PC-9 (cell line): Measurements from ENCODE around the gene SLC6A1. TPM values are rescaled to one million over a fixed set of nuclear protein-coding genes. Genes with fewer than 3 reads are reported as not detected.

Experiments used
- BruUV-seq: library from RNA; stranded (reverse); fragments of 400-500 nt; replicated peaks from 2 replicates; lab custom pipeline; 2021; lab: Mats Ljungman, UMichigan
- CTCF ChIA-PET: fragments of 300-600 bp; sonication (Branson Sonifier 250); formaldehyde crosslinking; loops from one replicate; lab custom pipeline; 2022; ENCODE audit warnings: antibody characterized with exemption; lab: Charles Lee
- POLR2A ChIA-PET: fragments of 300-600 bp; sonication (Branson Sonifier 250); formaldehyde crosslinking; loops from one replicate; lab custom pipeline; 2022; ENCODE audit warnings: antibody characterized with exemption; ENCODE audit not compliant: unreplicated experiment; lab: Charles Lee
- DNase-seq, 2 experiments: peaks; one replicate each; pipeline versions ENCODE4 v3.0.0 to v3.0.0-alpha.2; 2015 to 2022; ENCODE audit warnings: mixed read lengths in 1 of 2
- H2AFZ ChIP-seq: fragments of 200-600 bp; sonication (generic); 2 replicates; pipeline ENCODE4 v1.8.1; 2017; ENCODE audit warnings: antibody characterized with exemption
- H3F3A ChIP-seq: fragments of 200-600 bp; sonication (generic); 2 replicates; pipeline ENCODE4 v1.8.1; 2017; ENCODE audit warnings: antibody characterized with exemption, mild to moderate bottlenecking, low read depth; ENCODE audit not compliant: insufficient read depth
- H3K27ac ChIP-seq: fragments of 200-600 bp; sonication (generic); 2 replicates; pipeline ENCODE4 v1.6.1; 2016; ENCODE audit warnings: mixed run types
- H3K27me3 ChIP-seq: fragments of 200-600 bp; sonication (generic); 2 replicates; pipeline ENCODE4 v1.6.1; 2016; ENCODE audit warnings: low read depth, mixed run types; ENCODE audit not compliant: insufficient read depth
- H3K36me3 ChIP-seq: fragments of 200-600 bp; sonication (generic); 2 replicates; pipeline ENCODE4 v1.6.1; 2016; ENCODE audit warnings: low read depth, mixed run types
- H3K4me1 ChIP-seq: fragments of 200-600 bp; sonication (generic); replicated peaks from 2 replicates; pipeline ENCODE4 v1.6.1; 2016; ENCODE audit warnings: mixed run types; ENCODE audit not compliant: insufficient read depth
- H3K4me2 ChIP-seq: fragments of 200-600 bp; sonication (generic); 2 replicates; pipeline ENCODE4 v1.6.1; 2017; ENCODE audit warnings: mixed run types
- H3K4me3 ChIP-seq: fragments of 200-600 bp; sonication (generic); 2 replicates; pipeline ENCODE4 v1.6.1; 2016; ENCODE audit warnings: mixed run types
- H3K79me2 ChIP-seq: fragments of 200-600 bp; sonication (generic); 2 replicates; pipeline ENCODE4 v1.6.1; 2017; ENCODE audit warnings: low read depth, mixed run types
- H3K9me2 ChIP-seq: fragments of 200-600 bp; sonication (generic); 2 replicates; pipeline ENCODE4 v1.8.1; 2017; ENCODE audit warnings: mild to moderate bottlenecking; ENCODE audit not compliant: insufficient read depth
- H3K9me3 ChIP-seq: fragments of 200-600 bp; sonication (generic); 2 replicates; pipeline ENCODE4 v1.8.1; 2016; ENCODE audit warnings: low read depth; ENCODE audit not compliant: insufficient read depth
- H4K20me1 ChIP-seq: fragments of 200-600 bp; sonication (generic); 2 replicates; pipeline ENCODE4 v1.8.1; 2017; ENCODE audit not compliant: insufficient read depth
- CTCF ChIP-seq: fragments of 200-600 bp; sonication (generic); conservative IDR thresholded peaks from 2 replicates; pipeline ENCODE4 v1.6.1; 2017; ENCODE audit warnings: mixed run types, antibody characterized with exemption, mild to moderate bottlenecking, moderate library complexity
- EZH2 ChIP-seq: fragments of 200-600 bp; sonication (generic); IDR thresholded peaks from 2 replicates; pipeline ENCODE4 v1.8.0; 2017; ENCODE audit warnings: antibody characterized with exemption, low read depth
- intact Hi-C: fragments of 100-400 bp; cut with micrococcal nuclease; formaldehyde crosslinking; loops from one replicate; pipeline ENCODE4 v1.10.0; 2022; ENCODE audit not compliant: unreplicated experiment
- total RNA-seq: library from RNA; stranded (reverse); gene quantifications from 2 replicates; pipeline ENCODE4 v1.2.3, GENCODE V29; 2021

SLC6A1 gene
- total RNA-seq, 1 experiment from 2014 or later = not detected

GRCh38 chr3:10995871-10996270 lies 3.3 kb downstream of the SLC6A1 start:
- intact Hi-C loops = no loop called here
- no peak overlapping the region for H3K4me2 ChIP-seq
- no peaks in the 10 kb centered on the region for H3K4me1 ChIP-seq
- H2AFZ ChIP-seq = no peak overlapping the region
- no peak for DNase-seq
- H3K4me3 ChIP-seq = no peak overlapping the region
- no peak overlapping the region for H3K27ac ChIP-seq
- H3F3A ChIP-seq = no peaks in the 10 kb centered on the region
- POLR2A ChIA-PET = no interaction called here
- no peaks in the 10 kb centered on the region for H3K36me3 ChIP-seq
- H4K20me1 ChIP-seq = no peaks in the 10 kb centered on the region
- H3K9me2 ChIP-seq = no peaks in the 10 kb centered on the region
- CTCF ChIA-PET = no interaction called here
- peaks cover 94% of the 10 kb centered on the region for H3K27me3 ChIP-seq
- no TSS peak for BruUV-seq
- no peak for TF ChIP-seq CTCF
- TF ChIP-seq EZH2 = no peak
- no peaks in the 10 kb centered on the region for H3K9me3 ChIP-seq
- no peaks in the 10 kb centered on the region for H3K79me2 ChIP-seq

- no TSS peak for BruUV-seq
- H3K27ac ChIP-seq = no peak overlapping the region
- H3K27me3 ChIP-seq = peaks cover 92% of the 10 kb centered on the region
- H3K79me2 ChIP-seq = no peaks in the 10 kb centered on the region
- no peak for DNase-seq
- H4K20me1 ChIP-seq = no peaks in the 10 kb centered on the region
- TF ChIP-seq EZH2 (no peak), CTCF (no peak)
- H3K4me3 ChIP-seq = no peak overlapping the region
- intact Hi-C loops = no loop called here
- ChIA-PET CTCF (no interaction called here), POLR2A (no interaction called here)
- H3K9me3 ChIP-seq = no peaks in the 10 kb centered on the region
- no peak overlapping the region for H2AFZ ChIP-seq
- H3K36me3 ChIP-seq = no peaks in the 10 kb centered on the region
- no peaks in the 10 kb centered on the region for H3K4me1 ChIP-seq
- H3F3A ChIP-seq = no peaks in the 10 kb centered on the region
- no peak overlapping the region for H3K4me2 ChIP-seq
- H3K9me2 ChIP-seq = no peaks in the 10 kb centered on the region
Observed at GRCh38 chr3:10996345-10997013, 3.9 kb downstream of the SLC6A1 start.

GRCh38 chr3:10997196-10997595 lies 4.6 kb downstream of the SLC6A1 start:
- DNase-seq = no peak
- ChIA-PET POLR2A (no interaction called here), CTCF (no interaction called here)
- Histone ChIP-seq H3K79me2 (no peaks in the 10 kb centered on the region), H3K9me2 (no peaks in the 10 kb centered on the region), H3K4me2 (no peak overlapping the region), H3K4me3 (no peak overlapping the region), H3K36me3 (no peaks in the 10 kb centered on the region), H3K27me3 (peaks cover 92% of the 10 kb centered on the region), H3K4me1 (no peaks in the 10 kb centered on the region), H3F3A (no peaks in the 10 kb centered on the region), H2AFZ (no peak overlapping the region), H4K20me1 (no peaks in the 10 kb centered on the region), H3K27ac (no peak overlapping the region), H3K9me3 (no peaks in the 10 kb centered on the region)
- no TSS peak for BruUV-seq
- intact Hi-C loops = no loop called here
- TF ChIP-seq CTCF (no peak), EZH2 (no peak)
